ENCODE data around the gene BAIAP2. TPM values are rescaled to one million over a fixed set of nuclear protein-coding genes. Genes with fewer than 3 reads are reported as not detected.

Gene BAIAP2
- total RNA-seq, 1 experiment from 2014 or later = not detected

- Histone ChIP-seq H3K9me2 (replicated peaks; ENCODE audit: insufficient read depth, low read length) (no peaks in the 10 kb centered on the region), H3K79me2 (ENCODE audit: low read length) (peaks cover 17% of the 10 kb centered on the region), H3K4me1 (ENCODE audit: low read length) (peaks cover 30% of the 10 kb centered on the region), H3K4me2 (ENCODE audit: low read depth, low read length, poor library complexity, severe bottlenecking) (peak overlapping the region; percentile 100), H4K20me1 (ENCODE audit: insufficient read depth, low read depth, low read length) (peaks cover 4% of the 10 kb centered on the region; the same call in 1 of the 2 replicates), H3K4me3 (ENCODE audit: low read length) (peak overlapping the region; percentile 98), H3K9me3 (ENCODE audit: low read length) (no peaks in the 10 kb centered on the region), H3K27ac (ENCODE audit: low read length) (no peak overlapping the region), H3K27me3 (ENCODE audit: low read length) (no peaks in the 10 kb centered on the region), H3K9ac (ENCODE audit: low read length) (peak overlapping the region; percentile 94), H3K36me3 (ENCODE audit: insufficient read depth, low read length) (no peaks in the 10 kb centered on the region), H2AFZ (ENCODE audit: low read length) (peak overlapping the region; percentile 56; the same call in 1 of the 2 replicates)
- peak; percentile 64 for DNase-seq
Measured at GRCh38 chr17:80992077-80992947, 42.6 kb upstream of the BAIAP2 start.

- DNase-seq = no peak
- Histone ChIP-seq H4K20me1 (ENCODE audit: insufficient read depth, low read depth, low read length) (peaks cover 4% of the 10 kb centered on the region; the same call in 1 of the 2 replicates), H3K9me2 (replicated peaks; ENCODE audit: insufficient read depth, low read length) (no peaks in the 10 kb centered on the region), H3K27ac (ENCODE audit: low read length) (no peak overlapping the region), H3K79me2 (ENCODE audit: low read length) (peaks cover 17% of the 10 kb centered on the region), H3K9me3 (ENCODE audit: low read length) (no peaks in the 10 kb centered on the region), H3K27me3 (ENCODE audit: low read length) (no peaks in the 10 kb centered on the region), H3K4me2 (ENCODE audit: low read depth, low read length, poor library complexity, severe bottlenecking) (peak overlapping the region; percentile 100), H2AFZ (ENCODE audit: low read length) (no peak overlapping the region), H3K36me3 (ENCODE audit: insufficient read depth, low read length) (no peaks in the 10 kb centered on the region), H3K4me3 (ENCODE audit: low read length) (peak overlapping the region; percentile 98), H3K4me1 (ENCODE audit: low read length) (peaks cover 22% of the 10 kb centered on the region), H3K9ac (ENCODE audit: low read length) (peak overlapping the region; percentile 94)
Measured at GRCh38 chr17:80992948-80993624, 41.9 kb upstream of the BAIAP2 start.

GRCh38 chr17:80995131-80995530 lies 39.8 kb upstream of the BAIAP2 start:
- Histone ChIP-seq H3K27me3 (ENCODE audit: low read length) (no peaks in the 10 kb centered on the region), H4K20me1 (ENCODE audit: insufficient read depth, low read depth, low read length) (peaks cover 4% of the 10 kb centered on the region; the same call in 1 of the 2 replicates), H3K4me1 (ENCODE audit: low read length) (peaks cover 16% of the 10 kb centered on the region), H3K9ac (ENCODE audit: low read length) (no peak overlapping the region), H3K27ac (ENCODE audit: low read length) (no peak overlapping the region), H3K36me3 (ENCODE audit: insufficient read depth, low read length) (no peaks in the 10 kb centered on the region), H3K9me3 (ENCODE audit: low read length) (no peaks in the 10 kb centered on the region), H2AFZ (ENCODE audit: low read length) (no peak overlapping the region), H3K79me2 (ENCODE audit: low read length) (peaks cover 17% of the 10 kb centered on the region), H3K9me2 (replicated peaks; ENCODE audit: insufficient read depth, low read length) (no peaks in the 10 kb centered on the region), H3K4me2 (ENCODE audit: low read depth, low read length, poor library complexity, severe bottlenecking) (no peak overlapping the region), H3K4me3 (ENCODE audit: low read length) (no peak overlapping the region)
- DNase-seq = no peak

- Histone ChIP-seq H3K9me2 (replicated peaks; ENCODE audit: insufficient read depth, low read length) (no peaks in the 10 kb centered on the region), H3K27ac (ENCODE audit: low read length) (no peak overlapping the region), H3K9me3 (ENCODE audit: low read length) (no peaks in the 10 kb centered on the region), H3K27me3 (ENCODE audit: low read length) (no peaks in the 10 kb centered on the region), H3K4me2 (ENCODE audit: low read depth, low read length, poor library complexity, severe bottlenecking) (no peak overlapping the region), H4K20me1 (ENCODE audit: insufficient read depth, low read depth, low read length) (peaks cover 9% of the 10 kb centered on the region; the same call in 1 of the 2 replicates), H3K4me1 (ENCODE audit: low read length) (peaks cover 10% of the 10 kb centered on the region), H3K79me2 (ENCODE audit: low read length) (peaks cover 17% of the 10 kb centered on the region), H3K4me3 (ENCODE audit: low read length) (no peak overlapping the region), H3K9ac (ENCODE audit: low read length) (no peak overlapping the region), H2AFZ (ENCODE audit: low read length) (no peak overlapping the region), H3K36me3 (ENCODE audit: insufficient read depth, low read length) (no peaks in the 10 kb centered on the region)
- DNase-seq = no peak
Measured at GRCh38 chr17:80996422-80997305, 38.3 kb upstream of the BAIAP2 start.

GRCh38 chr17:80997424-80998117 lies 37.4 kb upstream of the BAIAP2 start:
- Histone ChIP-seq H3K27me3 (ENCODE audit: low read length) (no peaks in the 10 kb centered on the region), H3K36me3 (ENCODE audit: insufficient read depth, low read length) (no peaks in the 10 kb centered on the region), H2AFZ (ENCODE audit: low read length) (no peak overlapping the region), H3K4me3 (ENCODE audit: low read length) (no peak overlapping the region), H4K20me1 (ENCODE audit: insufficient read depth, low read depth, low read length) (peaks cover 6% of the 10 kb centered on the region; the same call in 1 of the 2 replicates), H3K9ac (ENCODE audit: low read length) (no peak overlapping the region), H3K4me1 (ENCODE audit: low read length) (peaks cover 9% of the 10 kb centered on the region), H3K9me3 (ENCODE audit: low read length) (no peaks in the 10 kb centered on the region), H3K27ac (ENCODE audit: low read length) (no peak overlapping the region), H3K9me2 (replicated peaks; ENCODE audit: insufficient read depth, low read length) (no peaks in the 10 kb centered on the region), H3K4me2 (ENCODE audit: low read depth, low read length, poor library complexity, severe bottlenecking) (no peak overlapping the region), H3K79me2 (ENCODE audit: low read length) (peaks cover 12% of the 10 kb centered on the region)
- DNase-seq = no peak

- Histone ChIP-seq H3K36me3 (ENCODE audit: insufficient read depth, low read length) (no peaks in the 10 kb centered on the region), H3K27ac (ENCODE audit: low read length) (no peak overlapping the region), H3K27me3 (ENCODE audit: low read length) (no peaks in the 10 kb centered on the region), H3K79me2 (ENCODE audit: low read length) (peaks cover 5% of the 10 kb centered on the region), H3K9me3 (ENCODE audit: low read length) (no peaks in the 10 kb centered on the region), H4K20me1 (ENCODE audit: insufficient read depth, low read depth, low read length) (0 out of 2 replicates have a peak, but pooled peaks cover 6% of the 10 kb centered on the region), H2AFZ (ENCODE audit: low read length) (no peak overlapping the region), H3K4me1 (ENCODE audit: low read length) (peaks cover 2% of the 10 kb centered on the region), H3K4me2 (ENCODE audit: low read depth, low read length, poor library complexity, severe bottlenecking) (no peak overlapping the region), H3K9ac (ENCODE audit: low read length) (no peak overlapping the region), H3K4me3 (ENCODE audit: low read length) (no peak overlapping the region), H3K9me2 (replicated peaks; ENCODE audit: insufficient read depth, low read length) (no peaks in the 10 kb centered on the region)
- DNase-seq = no peak
Measured at GRCh38 chr17:80998118-80998747, 36.7 kb upstream of the BAIAP2 start.

GRCh38 chr17:80998748-80999535 lies 36.0 kb upstream of the BAIAP2 start:
- Histone ChIP-seq H3K27me3 (ENCODE audit: low read length) (no peaks in the 10 kb centered on the region), H3K36me3 (ENCODE audit: insufficient read depth, low read length) (no peaks in the 10 kb centered on the region), H3K4me2 (ENCODE audit: low read depth, low read length, poor library complexity, severe bottlenecking) (no peak overlapping the region), H3K9me3 (ENCODE audit: low read length) (no peaks in the 10 kb centered on the region), H3K27ac (ENCODE audit: low read length) (no peak overlapping the region), H3K9ac (ENCODE audit: low read length) (no peak overlapping the region), H3K79me2 (ENCODE audit: low read length) (no peaks in the 10 kb centered on the region), H2AFZ (ENCODE audit: low read length) (no peak overlapping the region), H3K4me3 (ENCODE audit: low read length) (no peak overlapping the region), H3K9me2 (replicated peaks; ENCODE audit: insufficient read depth, low read length) (no peaks in the 10 kb centered on the region), H4K20me1 (ENCODE audit: insufficient read depth, low read depth, low read length) (0 out of 2 replicates have a peak, but pooled peaks cover 6% of the 10 kb centered on the region), H3K4me1 (ENCODE audit: low read length) (no peaks in the 10 kb centered on the region)
- no peak for DNase-seq

Data from Karpas-422 (cell line).